ENCODE measurements around the gene CCSAP.
"Not testable (repeated sequence)": the region's sequence is repeated elsewhere in the genome, so short reads cannot be mapped to it uniquely, and the experiment has no call there.

CCSAP gene, protein sequence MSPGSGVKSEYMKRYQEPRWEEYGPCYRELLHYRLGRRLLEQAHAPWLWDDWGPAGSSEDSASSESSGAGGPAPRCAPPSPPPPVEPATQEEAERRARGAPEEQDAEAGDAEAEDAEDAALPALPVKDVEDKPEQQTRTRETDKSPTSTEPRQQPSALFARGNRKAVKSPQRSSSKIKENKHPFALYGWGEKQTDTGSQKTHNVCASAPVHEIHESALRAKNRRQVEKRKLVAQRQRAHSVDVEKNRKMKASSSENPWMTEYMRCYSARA

DNA sequence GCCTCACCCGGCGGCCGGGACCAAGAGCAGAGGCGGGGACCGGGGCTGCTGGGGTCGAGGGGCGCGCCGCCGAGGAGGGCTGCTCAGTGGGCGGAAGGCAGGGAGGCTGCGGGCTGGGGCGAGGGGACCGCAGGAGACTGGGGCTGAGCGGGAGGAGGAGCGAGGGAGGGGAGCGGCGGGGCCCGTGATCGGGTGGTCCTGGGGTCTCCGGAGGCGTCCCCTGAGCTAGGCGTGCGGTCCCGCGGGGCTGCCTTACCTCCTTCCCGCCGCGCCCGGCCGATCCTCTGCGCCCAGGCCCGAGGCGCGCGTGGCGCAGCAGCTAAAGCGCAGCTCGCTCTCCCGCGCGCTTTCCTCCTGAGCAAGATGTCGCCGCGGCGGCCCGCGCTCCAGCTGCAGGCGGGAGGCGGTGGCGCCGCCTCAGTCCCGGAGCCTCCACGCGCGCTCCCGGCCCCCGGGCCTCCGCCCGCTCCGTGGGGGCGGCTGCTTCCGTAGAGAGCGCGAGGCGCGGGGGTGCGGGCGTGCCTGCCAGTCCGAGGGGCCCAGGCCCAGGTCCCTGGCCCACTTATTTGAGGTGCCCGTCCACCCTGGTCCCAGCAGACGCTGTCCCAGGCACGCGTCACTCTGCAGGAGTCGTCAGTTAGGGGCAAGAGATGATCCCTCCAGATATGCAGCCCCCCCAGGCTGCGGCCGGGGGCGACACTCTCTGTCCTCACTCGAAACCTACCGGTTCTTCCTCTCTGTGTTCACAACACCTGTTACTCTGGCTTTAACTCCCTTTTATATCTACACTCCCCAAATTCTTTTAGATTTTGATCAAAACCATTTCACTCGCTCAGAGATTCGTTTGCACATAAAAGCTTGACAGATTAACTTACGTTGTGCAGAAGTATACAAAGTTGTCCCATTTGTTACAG is at the start of gene CCSAP:
Gene CCSAP, minus strand, starts transcription at position 392 of the 914 bp plus-strand sequence. CDS start 582 bp downstream, outside the sequence.
- peak in 2 of 3 donors; percentile 22 to 37 for DNase-seq (ENCODE audit: low read depth in 3 of 3, low spot score in 1 of 3)

DNA sequence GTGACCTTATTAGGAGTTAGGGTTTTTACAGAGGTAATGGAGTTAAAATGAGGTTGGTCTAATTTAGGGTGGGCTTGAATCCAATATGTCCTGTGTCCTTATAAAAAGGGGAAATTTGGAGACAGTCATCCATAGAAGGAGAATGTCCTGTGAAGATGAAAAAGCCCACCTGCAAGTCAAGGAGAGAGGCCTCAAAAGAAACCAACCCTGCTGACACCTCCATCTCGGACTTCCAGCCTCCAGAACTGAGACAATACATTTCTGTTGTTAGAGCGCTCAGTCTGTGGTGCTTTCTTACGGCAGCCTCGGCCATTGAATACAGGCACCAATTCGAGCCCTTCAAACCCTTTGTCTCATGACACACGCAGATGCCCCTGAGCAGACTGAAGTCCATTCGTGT is 47.3 kb upstream of the CCSAP start:
- DNase-seq (ENCODE audit: low read depth in 3 of 3, low spot score in 1 of 3): no peak

DNA sequence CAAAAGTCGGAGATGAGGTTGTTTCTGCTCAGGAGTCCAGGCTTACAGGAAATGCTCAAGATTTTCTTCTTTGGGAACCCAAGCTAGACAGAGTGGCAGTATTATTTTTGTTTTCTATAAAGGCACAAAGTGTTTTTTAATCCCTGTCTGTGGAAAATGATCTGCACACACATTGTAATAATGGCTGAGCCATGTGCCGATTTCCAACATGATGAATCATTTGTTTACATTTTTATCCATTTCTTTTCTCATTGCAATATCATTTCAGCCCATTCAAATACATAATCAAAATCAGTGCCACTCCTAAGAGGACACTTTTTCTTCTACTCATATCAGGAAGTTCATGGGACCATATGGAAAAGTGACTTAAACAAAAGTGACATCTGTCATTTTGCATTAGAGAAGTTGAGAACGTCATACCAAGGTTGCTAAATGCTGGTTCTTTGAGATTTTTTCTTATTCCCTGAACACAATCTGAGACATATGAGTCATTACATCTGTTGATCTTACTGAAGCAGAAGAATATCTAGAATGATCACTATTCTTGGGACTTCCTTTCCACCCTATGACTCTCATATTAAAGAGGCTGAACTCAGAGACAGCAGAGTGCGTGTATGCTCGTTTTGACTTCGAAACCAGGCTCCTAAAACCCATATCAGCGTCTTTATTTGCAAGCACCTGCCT is 46.2 kb upstream of the CCSAP start:
- DNase-seq (ENCODE audit: low read depth in 3 of 3, low spot score in 1 of 3): no peak

DNA sequence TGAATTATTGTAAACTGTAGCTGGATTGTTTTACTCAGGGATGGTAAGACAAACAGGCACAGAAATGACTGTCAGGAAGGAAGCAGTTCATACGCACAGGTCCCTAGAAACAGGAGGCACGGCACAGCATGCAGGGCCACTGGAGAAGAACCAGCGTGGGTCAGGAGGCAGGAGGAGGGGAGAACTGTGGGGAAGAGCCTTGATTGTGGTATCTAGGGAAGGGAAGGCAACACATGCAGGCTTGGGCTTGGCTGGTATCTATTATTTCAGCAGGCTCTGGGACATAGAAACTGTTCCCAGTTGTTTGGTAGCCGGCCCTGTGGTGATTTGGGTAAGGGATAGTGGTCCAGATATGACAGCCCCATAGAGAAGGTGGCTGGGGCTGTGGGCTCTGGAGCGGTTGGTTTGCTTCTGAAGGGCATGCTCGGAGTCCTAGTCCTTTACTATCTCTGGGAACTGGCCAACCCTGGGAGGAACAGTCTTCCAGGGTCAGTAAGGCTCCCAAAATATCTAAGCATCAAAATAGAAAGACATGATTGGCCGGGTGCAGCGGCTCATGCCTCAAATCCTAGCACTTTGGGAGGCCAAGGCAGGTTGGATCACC is 43.1 kb upstream of the CCSAP start:
- no peak for DNase-seq (ENCODE audit: low read depth in 3 of 3, low spot score in 1 of 3)

DNA sequence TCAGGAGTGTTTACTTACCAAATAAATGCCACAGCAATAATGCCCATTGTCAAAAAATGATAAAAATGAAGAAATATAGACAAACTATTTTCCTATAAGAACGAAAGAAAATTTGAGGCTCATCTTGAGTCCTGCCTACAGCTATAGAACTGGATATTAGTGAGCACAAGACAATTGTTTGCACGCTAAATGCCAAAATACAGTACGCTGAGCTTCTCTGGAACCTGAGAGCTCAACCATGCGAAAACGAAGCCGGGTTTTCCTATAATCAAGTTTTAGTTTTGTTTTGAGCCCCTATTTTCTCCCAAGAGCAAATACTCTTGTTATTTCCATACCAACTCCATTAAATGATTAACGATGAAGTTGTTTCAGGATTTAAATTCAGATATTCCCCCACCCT is 42.0 kb upstream of the CCSAP start:
- no peak for DNase-seq (ENCODE audit: low read depth in 3 of 3, low spot score in 1 of 3)

DNA sequence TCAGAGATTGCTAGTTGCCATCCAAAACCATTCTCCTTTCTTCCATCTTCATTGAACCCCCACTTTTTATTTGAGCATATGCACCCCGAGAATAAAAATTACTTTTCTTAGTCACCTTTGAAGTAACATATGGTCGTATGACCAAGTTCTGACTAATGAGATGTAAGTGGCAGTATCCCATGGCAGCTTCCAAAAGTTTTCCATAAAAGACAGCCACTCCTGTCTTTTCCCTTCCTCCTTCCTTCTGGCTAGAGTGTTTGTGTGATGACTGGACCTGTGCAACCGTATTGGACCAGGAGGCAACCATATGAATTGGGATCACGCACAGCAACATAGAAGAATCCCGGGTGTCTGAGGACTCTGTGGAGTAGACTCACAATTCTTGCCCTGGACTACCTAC is 41.1 kb upstream of the CCSAP start:
- no peak for DNase-seq (ENCODE audit: low read depth in 3 of 3, low spot score in 1 of 3)

DNA sequence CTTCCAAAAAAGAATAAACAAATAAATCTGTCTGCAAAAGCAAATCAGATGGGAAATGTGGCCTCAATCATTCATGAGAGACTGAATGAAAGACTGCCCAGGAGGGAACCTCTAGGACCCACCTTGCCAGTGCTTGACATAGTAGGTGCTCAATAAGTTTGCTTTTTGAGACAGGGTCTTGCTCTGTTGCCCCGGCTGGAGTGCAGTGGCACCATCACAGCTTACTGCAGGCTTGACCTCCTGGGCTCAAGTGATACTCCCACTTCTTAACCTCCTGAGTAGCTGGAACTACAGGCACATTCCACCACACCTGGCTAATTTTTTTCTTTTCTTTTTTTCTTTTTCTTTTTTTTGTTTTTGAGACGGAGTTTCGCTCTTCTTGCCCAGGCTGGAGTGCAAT is 40.3 kb upstream of the CCSAP start:
- DNase-seq (ENCODE audit: low read depth in 3 of 3, low spot score in 1 of 3): no peak

DNA sequence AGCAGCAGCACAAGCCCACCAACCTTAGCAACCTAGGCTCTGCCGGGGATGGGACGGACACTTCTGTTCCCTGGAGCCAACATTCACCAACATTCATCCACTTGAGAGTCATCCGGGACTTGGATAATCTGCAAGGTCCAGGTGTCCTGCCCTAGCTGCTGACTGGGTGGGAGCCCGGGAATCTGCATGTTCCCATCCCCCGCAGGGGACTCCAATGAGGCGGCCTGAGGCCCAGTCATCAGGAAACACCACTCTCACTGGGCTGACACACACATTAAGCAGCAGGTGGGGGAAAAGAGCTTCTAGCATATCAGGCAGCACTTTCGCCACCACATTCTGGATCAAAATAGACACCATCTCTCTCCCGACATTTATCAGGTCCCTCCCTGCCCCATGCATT is 38.4 kb upstream of the CCSAP start:
- no peak for DNase-seq (ENCODE audit: low read depth in 3 of 3, low spot score in 1 of 3)

DNA sequence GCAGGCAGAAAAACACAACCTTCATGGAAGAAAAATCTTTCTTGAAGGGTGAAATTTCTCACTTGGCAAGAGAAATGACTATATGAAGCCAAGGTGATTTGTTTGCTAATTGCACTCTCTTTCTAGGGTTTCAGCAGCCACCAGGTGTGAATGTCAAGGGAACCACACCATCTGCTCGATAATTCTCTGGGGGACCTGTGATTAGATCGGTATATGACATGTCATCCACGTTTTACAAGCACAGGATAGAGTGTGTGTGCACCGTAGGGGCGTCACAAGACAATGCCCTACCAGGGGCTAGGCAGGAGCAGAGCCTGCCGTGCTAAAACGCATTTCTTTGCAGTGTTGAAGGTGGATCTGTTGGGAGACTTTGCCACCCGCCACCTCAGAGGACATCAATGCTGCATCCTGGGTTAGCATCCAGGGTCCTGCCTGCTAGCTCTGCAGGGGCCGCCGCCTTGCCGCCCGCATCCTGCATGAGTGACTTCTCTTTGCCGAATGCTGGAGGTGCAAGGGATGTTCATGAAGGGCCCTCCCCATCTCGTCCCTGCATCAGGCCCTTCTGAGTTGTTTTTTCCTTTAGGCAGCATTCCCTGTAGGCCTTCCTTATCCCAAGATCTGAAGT is 37.8 kb upstream of the CCSAP start:
- no peak for DNase-seq (ENCODE audit: low read depth in 3 of 3, low spot score in 1 of 3)

DNA sequence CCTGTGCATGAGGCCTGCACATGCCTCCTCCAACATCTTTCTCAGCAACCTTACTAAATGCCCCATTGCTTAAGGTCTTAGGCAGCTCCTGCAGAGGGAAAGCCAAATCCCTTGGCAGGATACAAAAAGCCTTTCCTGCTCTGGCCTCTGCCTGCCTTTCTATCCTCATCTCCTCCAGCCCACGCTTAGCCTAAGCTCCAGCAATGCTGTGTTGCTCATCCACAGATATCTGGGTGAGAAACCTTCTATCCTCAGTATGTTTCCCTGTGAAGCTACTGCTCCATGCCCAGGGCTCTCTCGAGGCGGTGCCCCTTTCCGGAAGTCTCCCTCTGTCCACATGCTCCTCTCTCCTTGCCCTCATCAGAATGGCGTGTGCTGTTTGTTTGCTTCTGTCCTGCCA is 37.0 kb upstream of the CCSAP start:
- no peak for DNase-seq (ENCODE audit: low read depth in 3 of 3, low spot score in 1 of 3)

DNA sequence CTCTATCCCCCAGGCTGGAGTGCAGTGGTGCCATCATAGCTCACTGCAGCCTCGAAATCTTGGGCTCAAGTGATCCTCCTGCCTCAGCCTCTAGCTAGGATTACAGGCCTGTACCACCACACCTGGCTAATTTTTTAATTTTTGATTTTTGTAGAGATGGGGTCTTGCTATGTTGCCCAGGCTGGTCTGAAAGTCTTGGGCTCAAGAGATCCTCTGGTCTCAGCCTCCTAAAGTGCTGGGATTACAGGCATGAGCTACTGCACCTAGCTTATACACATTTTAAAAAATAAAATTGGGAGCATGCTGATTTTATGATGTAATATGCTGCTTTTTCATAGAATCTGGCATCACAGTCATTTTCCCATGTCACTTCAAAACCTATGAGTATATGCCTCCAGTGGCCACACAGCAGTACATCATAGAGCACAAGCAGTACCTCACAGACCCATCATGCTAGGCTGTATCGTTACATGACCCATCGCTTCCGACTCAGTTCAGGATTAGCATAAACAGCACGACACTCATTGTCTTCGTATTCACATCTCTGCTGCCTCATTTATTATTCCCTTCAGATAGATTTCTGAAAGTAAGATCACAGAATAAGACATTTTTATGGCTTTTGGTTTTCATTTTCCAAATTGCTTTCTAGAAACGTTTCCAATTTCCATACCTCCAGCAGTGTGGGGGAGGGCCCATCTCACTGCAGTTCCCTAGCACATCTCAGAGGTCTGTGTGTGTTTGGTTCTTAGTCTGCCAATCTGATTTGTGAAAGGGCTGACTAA is 35.9 kb upstream of the CCSAP start:
- DNase-seq (ENCODE audit: low read depth in 3 of 3, low spot score in 1 of 3): no peak

DNA sequence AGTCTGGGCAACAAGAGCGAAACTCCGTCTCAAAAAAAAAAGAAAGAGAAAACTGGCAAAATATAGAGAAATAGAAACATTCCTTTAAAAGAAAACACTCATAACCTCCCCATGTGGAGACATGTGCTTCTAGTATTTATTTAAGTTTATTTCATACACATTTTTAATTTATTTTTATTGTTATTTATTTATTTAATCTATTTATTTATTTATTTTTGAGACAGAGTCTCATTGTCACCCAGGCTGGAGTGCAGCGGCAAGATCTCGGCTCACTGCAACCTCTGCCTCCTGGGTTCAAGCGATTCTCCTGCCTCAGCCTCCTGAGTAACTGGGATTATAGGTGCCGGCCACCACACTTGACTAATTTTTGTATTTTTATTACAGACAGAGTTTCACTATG is 35.2 kb upstream of the CCSAP start:
- not testable (repeated sequence) for DNase-seq (ENCODE audit: low read depth in 3 of 3, low spot score in 1 of 3)

DNA sequence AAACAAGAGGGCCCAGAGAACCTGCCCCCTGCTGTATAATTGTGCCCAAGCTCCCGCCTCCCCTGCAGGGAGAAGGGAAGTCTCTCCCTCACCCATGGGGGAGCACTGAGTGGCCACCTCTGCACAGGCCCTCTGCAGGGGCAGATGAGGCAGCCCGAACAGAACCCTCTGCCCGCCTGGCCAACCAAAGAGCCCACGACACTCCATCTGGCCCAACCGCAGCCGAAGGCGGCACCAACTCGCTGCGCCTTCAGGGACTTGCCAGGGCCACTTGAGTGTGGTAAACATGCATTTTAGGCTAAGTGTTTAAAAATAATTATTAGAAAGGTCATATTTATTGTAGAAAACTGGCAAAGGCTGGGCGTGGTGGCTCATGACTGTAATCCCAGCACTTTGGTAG is 34.6 kb upstream of the CCSAP start:
- no peak for DNase-seq (ENCODE audit: low read depth in 3 of 3, low spot score in 1 of 3)

DNA sequence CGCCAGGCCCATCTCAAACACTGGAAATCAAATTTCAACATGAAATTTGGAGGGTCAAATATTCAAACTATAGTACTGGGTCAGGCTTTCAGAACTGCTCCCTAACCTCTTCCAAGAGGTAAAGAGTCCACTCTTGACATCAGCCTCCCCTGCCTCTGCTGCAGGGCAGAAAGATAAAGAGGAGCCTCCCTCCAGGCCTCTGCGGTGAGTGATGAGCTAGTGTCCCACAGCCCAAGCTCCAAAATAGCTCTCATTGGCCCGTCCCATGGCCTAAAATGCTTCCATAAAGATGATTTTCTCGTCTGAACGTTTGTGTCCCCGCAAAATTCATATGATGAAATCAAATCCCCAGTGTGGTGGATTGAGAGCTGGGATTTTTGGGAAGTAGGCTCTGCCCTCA is 33.7 kb upstream of the CCSAP start:
- DNase-seq (ENCODE audit: low read depth in 3 of 3, low spot score in 1 of 3): no peak

DNA sequence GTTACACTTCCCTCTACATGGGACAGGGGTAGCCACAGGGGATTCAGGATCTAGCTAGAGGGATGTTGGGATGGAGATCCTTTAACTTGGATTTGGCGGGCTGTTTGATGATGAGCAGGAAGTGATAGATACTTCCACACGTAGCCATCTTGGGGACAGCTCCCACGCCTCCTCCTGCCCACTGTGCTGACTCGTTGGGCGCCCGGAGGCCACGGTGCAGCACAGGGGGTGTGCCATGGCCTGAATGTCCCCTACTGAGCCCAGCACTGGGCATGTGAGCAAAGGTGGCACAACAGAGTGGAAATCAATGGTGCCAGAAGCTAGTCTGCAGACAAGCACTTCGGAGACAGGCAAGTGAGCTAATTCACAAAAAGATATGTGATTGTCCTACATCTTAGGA is 31.6 kb upstream of the CCSAP start:
- DNase-seq (ENCODE audit: low read depth in 3 of 3, low spot score in 1 of 3): no peak

DNA sequence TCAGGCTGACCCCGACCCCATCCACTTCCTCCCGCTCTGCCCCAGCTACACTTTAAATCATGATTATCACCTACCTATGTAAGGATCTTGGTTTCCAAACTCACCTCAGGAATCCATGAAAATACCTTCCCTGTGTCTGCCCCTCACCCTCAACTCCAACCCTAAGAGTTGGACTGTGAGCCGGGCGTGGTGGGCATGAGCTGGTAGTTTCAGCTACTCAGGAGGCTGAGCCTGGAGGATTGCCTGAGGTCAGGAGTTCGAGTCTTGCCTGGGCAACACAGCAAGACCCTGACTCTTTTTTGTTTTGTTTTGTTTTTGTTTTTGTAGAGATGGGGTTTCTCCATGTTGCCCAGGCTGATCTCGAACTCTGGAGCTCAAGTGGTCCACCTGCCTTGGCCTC is 30.5 kb upstream of the CCSAP start:
- DNase-seq (ENCODE audit: low read depth in 3 of 3, low spot score in 1 of 3): no peak

DNA sequence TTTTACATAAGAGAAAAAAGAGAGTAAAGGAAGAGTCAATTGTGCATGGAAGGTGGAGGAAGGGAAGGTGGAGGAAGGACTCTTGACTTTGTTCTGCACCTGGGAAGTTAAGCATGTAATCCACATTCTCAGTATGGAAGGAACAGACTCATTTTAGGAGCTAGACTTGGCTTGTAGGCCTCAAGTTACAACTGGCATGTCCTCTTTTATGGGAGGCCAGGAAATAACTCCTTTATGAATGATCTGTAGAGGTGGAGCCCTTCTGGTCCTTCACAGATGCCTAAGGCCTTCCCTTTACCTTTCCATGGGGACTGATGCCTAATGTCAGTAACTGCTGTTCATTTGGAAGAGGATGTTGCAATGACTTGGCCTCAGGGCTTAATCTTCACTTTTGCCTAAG is 29.4 kb upstream of the CCSAP start:
- no peak for DNase-seq (ENCODE audit: low read depth in 3 of 3, low spot score in 1 of 3)

DNA sequence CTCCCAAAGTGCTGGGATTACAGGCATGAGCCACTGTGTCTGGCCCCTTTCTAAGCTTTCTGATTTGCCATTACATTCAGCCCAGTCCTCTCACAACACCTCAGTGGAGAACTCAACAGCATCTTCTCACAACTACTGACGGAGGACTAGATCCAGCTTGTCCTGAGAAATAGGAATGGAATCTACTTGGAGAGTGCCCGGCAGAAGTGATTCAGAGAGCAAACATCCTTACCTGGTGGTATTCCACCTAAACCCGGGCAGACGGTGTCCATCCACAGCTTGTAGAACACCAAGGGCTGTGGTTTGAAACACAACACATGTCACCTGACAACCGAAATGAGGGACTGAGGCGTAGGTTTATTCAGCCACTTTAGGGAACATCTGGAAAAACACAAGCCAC is 28.8 kb upstream of the CCSAP start:
- no peak for DNase-seq (ENCODE audit: low read depth in 3 of 3, low spot score in 1 of 3)

DNA sequence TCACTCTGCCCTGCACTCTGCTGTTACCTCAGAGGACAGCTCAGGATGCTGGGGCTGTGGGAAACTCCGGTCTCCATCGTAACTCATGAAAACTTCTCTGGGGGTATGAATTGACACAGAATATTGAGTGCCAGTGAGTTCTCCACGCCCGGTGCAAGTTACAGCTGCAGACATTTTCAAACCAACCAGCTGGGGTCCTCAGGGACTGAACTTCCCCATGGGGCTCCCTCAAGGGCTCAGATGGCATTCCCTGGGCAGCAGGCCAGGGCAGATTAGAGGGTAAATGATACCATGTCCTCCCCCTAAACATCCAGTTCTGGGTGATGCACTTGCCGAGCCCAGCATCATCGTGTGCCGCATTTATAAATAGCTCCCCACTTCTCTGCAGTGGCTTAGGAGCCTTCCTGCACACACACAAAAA is 27.8 kb upstream of the CCSAP start:
- DNase-seq (ENCODE audit: low read depth in 3 of 3, low spot score in 1 of 3): no peak

DNA sequence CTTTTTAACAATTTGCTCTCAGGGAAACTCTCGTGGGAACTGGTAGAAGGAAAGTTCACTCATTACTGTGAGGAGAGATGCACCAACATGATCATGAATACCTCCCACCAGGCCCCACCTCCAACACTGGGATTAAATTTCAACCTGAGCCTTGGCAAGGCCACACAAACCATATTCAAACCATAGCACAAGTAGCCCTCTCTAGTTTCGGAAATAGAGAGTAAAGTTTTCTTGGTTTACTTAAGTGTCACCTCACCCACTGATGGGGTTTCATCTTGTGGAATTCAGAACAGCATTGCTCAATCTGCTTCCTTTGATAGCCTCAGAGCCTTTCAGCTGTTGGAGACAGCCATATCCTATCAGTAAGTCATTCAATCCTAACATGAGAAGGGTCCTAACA is 25.5 kb upstream of the CCSAP start:
- no peak for DNase-seq (ENCODE audit: low read depth in 3 of 3, low spot score in 1 of 3)

Measured in stimulated activated CD4-positive, alpha-beta T cell treated with anti-CD3 and anti-CD28 coated beads, TNF-alpha, amount 100 ng/mL, for 1 hour (primary cell).